Measurements from ENCODE around the gene CYFIP1. TPM values are rescaled to one million over a fixed set of nuclear protein-coding genes. Genes with fewer than 3 reads are reported as not detected.

CYFIP1 gene
- polyA plus RNA-seq, 3 donors: 47.1 to 85.5 (median 63.8) TPM

GRCh38 chr15:22904736-22905135, 75.4 kb downstream of the CYFIP1 start:
- no peaks in the 10 kb centered on the region for H3K27me3 ChIP-seq (ENCODE audit: control insufficient read depth in 2 of 2, insufficient read depth in 2 of 2, low read length in 2 of 2)
- H4K20me1 ChIP-seq (ENCODE audit: insufficient read depth, low read length): peaks cover 4% of the 10 kb centered on the region
- H2AFZ ChIP-seq (ENCODE audit: insufficient read depth, low read depth, low read length, poor library complexity, severe bottlenecking): no peak overlapping the region
- no peak overlapping the region for H3K27ac Mint-ChIP-seq
- no peak overlapping the region for H3K9ac ChIP-seq (ENCODE audit: insufficient read depth, low read length, poor library complexity, severe bottlenecking)
- H3K9me3 ChIP-seq (replicated peaks in 1 of 2; ENCODE audit: control insufficient read depth in 1 of 2, insufficient read depth in 1 of 2, low read length in 2 of 2): no peaks in the 10 kb centered on the region
- intact Hi-C loops (cut with micrococcal nuclease): no loop called here
- peaks cover 75 to 97% of the 10 kb centered on the region in 2 donors for H3K36me3 Mint-ChIP-seq
- no peak overlapping the region for H3K27ac ChIP-seq (ENCODE audit: low read depth in 1 of 2, low read length in 2 of 2)
- H3K4me2 ChIP-seq (replicated peaks; ENCODE audit: extremely low read depth, low read length, poor library complexity, severe bottlenecking): no peak overlapping the region
- H3K4me3 ChIP-seq (replicated peaks in 1 of 3; ENCODE audit: low read depth in 2 of 3, low read length in 3 of 3): no peak overlapping the region
- no peaks in the 10 kb centered on the region for H3K79me2 ChIP-seq (ENCODE audit: insufficient read depth, low read length)
- no peaks in the 10 kb centered on the region for H3K4me1 ChIP-seq (ENCODE audit: control insufficient read depth in 1 of 2, insufficient read depth in 2 of 2, low read length in 2 of 2)
- H3K4me1 Mint-ChIP-seq: no peaks in the 10 kb centered on the region
- peaks cover 0 to 4% (median 0%) of the 10 kb centered on the region in 3 donors for H3K27me3 Mint-ChIP-seq (ENCODE audit: low read depth in 3 of 3)
- 98% methylated on average over 10 of the region's 11 CpGs for WGBS (ENCODE audit: insufficient coverage)
- H3K4me3 Mint-ChIP-seq: no peak overlapping the region
- TF ChIP-seq CTCF (IDR thresholded peaks at IDR 0.05): no peak
- H3K36me3 ChIP-seq (replicated peaks in 1 of 2; ENCODE audit: control insufficient read depth in 1 of 2, insufficient read depth in 2 of 2, low read length in 2 of 2): peaks cover 75 to 92% of the 10 kb centered on the region in 2 donors
- peaks cover 0 to 10% (median 2%) of the 10 kb centered on the region in 7 donors for H3K9me3 Mint-ChIP-seq
- DNase-seq: no peak

- Histone ChIP-seq H3K79me2 (ENCODE audit: insufficient read depth, low read length) (no peaks in the 10 kb centered on the region), H3K9ac (ENCODE audit: insufficient read depth, low read length, poor library complexity, severe bottlenecking) (no peak overlapping the region), H3K36me3 (replicated peaks in 1 of 2; ENCODE audit: control insufficient read depth in 1 of 2, insufficient read depth in 2 of 2, low read length in 2 of 2) (peaks cover 72 to 92% of the 10 kb centered on the region in 2 donors), H3K4me3 (replicated peaks in 1 of 3; ENCODE audit: low read depth in 2 of 3, low read length in 3 of 3) (no peak overlapping the region), H3K27me3 (ENCODE audit: control insufficient read depth in 2 of 2, insufficient read depth in 2 of 2, low read length in 2 of 2) (no peaks in the 10 kb centered on the region), H3K9me3 (replicated peaks in 1 of 2; ENCODE audit: control insufficient read depth in 1 of 2, insufficient read depth in 1 of 2, low read length in 2 of 2) (no peaks in the 10 kb centered on the region), H4K20me1 (ENCODE audit: insufficient read depth, low read length) (peaks cover 4% of the 10 kb centered on the region), H3K4me1 (ENCODE audit: control insufficient read depth in 1 of 2, insufficient read depth in 2 of 2, low read length in 2 of 2) (no peaks in the 10 kb centered on the region), H3K27ac (ENCODE audit: low read depth in 1 of 2, low read length in 2 of 2) (no peak overlapping the region), H3K4me2 (replicated peaks; ENCODE audit: extremely low read depth, low read length, poor library complexity, severe bottlenecking) (no peak overlapping the region), H2AFZ (ENCODE audit: insufficient read depth, low read depth, low read length, poor library complexity, severe bottlenecking) (no peak overlapping the region)
- 96% methylated on average over 18 of the region's 19 CpGs for WGBS (ENCODE audit: insufficient coverage)
- peaks cover 0 to 12% (median 2%) of the 10 kb centered on the region in 7 donors for H3K9me3 Mint-ChIP-seq
- TF ChIP-seq CTCF (IDR thresholded peaks at IDR 0.05): no peak
- no peaks in the 10 kb centered on the region for H3K4me1 Mint-ChIP-seq
- DNase-seq: no peak
- H3K36me3 Mint-ChIP-seq: peaks cover 73 to 97% of the 10 kb centered on the region in 2 donors
- H3K27ac Mint-ChIP-seq: peak overlapping the region in 1 of 7 donors; percentile 14
- intact Hi-C loops (cut with micrococcal nuclease): no loop called here
- H3K4me3 Mint-ChIP-seq: no peak overlapping the region
- H3K27me3 Mint-ChIP-seq (ENCODE audit: low read depth in 3 of 3): peaks cover 0 to 4% (median 0%) of the 10 kb centered on the region in 3 donors
Measured at GRCh38 chr15:22903961-22904534, 76.1 kb downstream of the CYFIP1 start.
